ENCODE data around the gene MT4. TPM values are rescaled to one million over a fixed set of nuclear protein-coding genes. Genes with fewer than 3 reads are reported as not detected.
A peak's percentile ranks its signal among the peaks of the same experiment; 100 is the strongest.

The MT4 gene
- total RNA-seq, 1 donor from 2014 or later = not detected

DNA sequence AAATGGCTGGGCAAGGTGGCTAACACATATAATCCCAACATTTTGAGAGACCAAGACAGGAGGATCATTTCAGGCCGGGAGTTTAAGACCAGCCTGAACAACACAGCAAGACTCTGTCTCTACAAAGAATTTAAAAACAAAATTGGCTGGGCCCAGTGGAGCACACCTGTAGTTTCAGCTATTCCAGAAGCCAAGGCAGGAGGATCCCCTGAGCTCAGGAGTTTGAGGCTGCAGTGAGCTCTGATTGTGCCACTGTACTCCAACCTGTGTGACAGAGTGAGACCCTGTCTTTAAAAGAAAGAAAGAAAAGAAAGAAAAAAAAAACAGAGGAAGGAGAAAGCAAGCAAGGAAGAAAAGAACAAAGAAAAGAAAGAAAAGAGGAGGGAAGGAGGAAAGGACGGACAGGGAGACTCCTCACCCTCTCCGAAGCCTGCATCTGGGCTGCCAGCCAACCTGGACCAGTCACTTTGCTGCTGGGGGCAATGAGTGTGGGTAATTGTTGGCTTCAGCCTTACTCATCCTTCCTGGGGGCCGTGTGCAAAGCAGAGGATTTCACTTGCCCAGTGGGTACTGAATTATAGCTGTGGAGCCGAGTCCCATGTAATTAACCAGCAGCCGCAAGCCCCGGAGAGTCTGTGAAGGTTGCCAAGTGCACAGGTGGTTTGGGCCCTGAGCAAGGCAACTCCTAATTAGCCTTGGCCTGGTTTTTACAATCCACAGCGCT is 6.7 kb upstream of the MT4 start:
- H3K36me3 ChIP-seq = no peaks in the 10 kb centered on the region
- no peaks in the 10 kb centered on the region for H3K4me1 ChIP-seq
- no peaks in the 10 kb centered on the region for H3F3A ChIP-seq (ENCODE audit: low read depth)
- H3K9ac ChIP-seq = no peak overlapping the region
- H3K27me3 ChIP-seq = no peaks in the 10 kb centered on the region
- H3K27ac ChIP-seq = no peak overlapping the region
- H3K4me1 Mint-ChIP-seq = no peaks in the 10 kb centered on the region
- H3K4me3 ChIP-seq = no peak overlapping the region
- H4K20me1 ChIP-seq (ENCODE audit: low read depth) = no peaks in the 10 kb centered on the region
- no peak overlapping the region for H3K4me2 ChIP-seq
- H3K27me3 Mint-ChIP-seq (ENCODE audit: insufficient read depth, low read depth) = no peaks in the 10 kb centered on the region
- H3K79me2 ChIP-seq (ENCODE audit: low read depth) = no peaks in the 10 kb centered on the region
- H3K36me3 Mint-ChIP-seq = no peaks in the 10 kb centered on the region
- no peak overlapping the region for H3K27ac Mint-ChIP-seq
- no peaks in the 10 kb centered on the region for H3K9me3 Mint-ChIP-seq
- no peak for DNase-seq (ENCODE audit: low spot score)
- H3K9me3 ChIP-seq (ENCODE audit: low read depth) = no peaks in the 10 kb centered on the region
- no peak overlapping the region for H2AFZ ChIP-seq (replicated peaks)
- H3K4me3 Mint-ChIP-seq = no peak overlapping the region
- TF ChIP-seq EZH2 (IDR thresholded peaks at IDR 0.05) = no peak
- no peak for TF ChIP-seq EZH2phosphoT487 (IDR thresholded peaks at IDR 0.05)
- TF ChIP-seq, protein P1, sequence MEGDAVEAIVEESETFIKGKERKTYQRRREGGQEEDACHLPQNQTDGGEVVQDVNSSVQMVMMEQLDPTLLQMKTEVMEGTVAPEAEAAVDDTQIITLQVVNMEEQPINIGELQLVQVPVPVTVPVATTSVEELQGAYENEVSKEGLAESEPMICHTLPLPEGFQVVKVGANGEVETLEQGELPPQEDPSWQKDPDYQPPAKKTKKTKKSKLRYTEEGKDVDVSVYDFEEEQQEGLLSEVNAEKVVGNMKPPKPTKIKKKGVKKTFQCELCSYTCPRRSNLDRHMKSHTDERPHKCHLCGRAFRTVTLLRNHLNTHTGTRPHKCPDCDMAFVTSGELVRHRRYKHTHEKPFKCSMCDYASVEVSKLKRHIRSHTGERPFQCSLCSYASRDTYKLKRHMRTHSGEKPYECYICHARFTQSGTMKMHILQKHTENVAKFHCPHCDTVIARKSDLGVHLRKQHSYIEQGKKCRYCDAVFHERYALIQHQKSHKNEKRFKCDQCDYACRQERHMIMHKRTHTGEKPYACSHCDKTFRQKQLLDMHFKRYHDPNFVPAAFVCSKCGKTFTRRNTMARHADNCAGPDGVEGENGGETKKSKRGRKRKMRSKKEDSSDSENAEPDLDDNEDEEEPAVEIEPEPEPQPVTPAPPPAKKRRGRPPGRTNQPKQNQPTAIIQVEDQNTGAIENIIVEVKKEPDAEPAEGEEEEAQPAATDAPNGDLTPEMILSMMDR (IDR thresholded peaks at IDR 0.05) = no peak

- no peaks in the 10 kb centered on the region for H3K9me3 Mint-ChIP-seq
- Histone ChIP-seq H3K27me3 (no peaks in the 10 kb centered on the region), H3K79me2 (ENCODE audit: low read depth) (no peaks in the 10 kb centered on the region), H3F3A (ENCODE audit: low read depth) (no peaks in the 10 kb centered on the region), H3K9ac (no peak overlapping the region), H3K4me1 (no peaks in the 10 kb centered on the region), H3K36me3 (no peaks in the 10 kb centered on the region), H2AFZ (replicated peaks) (no peak overlapping the region), H3K4me2 (no peak overlapping the region), H3K9me3 (ENCODE audit: low read depth) (no peaks in the 10 kb centered on the region), H3K4me3 (no peak overlapping the region), H4K20me1 (ENCODE audit: low read depth) (no peaks in the 10 kb centered on the region), H3K27ac (no peak overlapping the region)
- H3K27ac Mint-ChIP-seq = peak overlapping the region; percentile 21
- H3K27me3 Mint-ChIP-seq (ENCODE audit: insufficient read depth, low read depth) = no peaks in the 10 kb centered on the region
- no peaks in the 10 kb centered on the region for H3K4me1 Mint-ChIP-seq
- TF ChIP-seq, protein P1 (IDR thresholded peaks at IDR 0.05) = no peak
- no peak for TF ChIP-seq EZH2 (IDR thresholded peaks at IDR 0.05)
- TF ChIP-seq EZH2phosphoT487 (IDR thresholded peaks at IDR 0.05) = no peak
- H3K4me3 Mint-ChIP-seq = no peak overlapping the region
- H3K36me3 Mint-ChIP-seq = no peaks in the 10 kb centered on the region
- DNase-seq (ENCODE audit: low spot score) = no peak
Observed at GRCh38 chr16:56559109-56559508, 5.8 kb upstream of the MT4 start.

DNA sequence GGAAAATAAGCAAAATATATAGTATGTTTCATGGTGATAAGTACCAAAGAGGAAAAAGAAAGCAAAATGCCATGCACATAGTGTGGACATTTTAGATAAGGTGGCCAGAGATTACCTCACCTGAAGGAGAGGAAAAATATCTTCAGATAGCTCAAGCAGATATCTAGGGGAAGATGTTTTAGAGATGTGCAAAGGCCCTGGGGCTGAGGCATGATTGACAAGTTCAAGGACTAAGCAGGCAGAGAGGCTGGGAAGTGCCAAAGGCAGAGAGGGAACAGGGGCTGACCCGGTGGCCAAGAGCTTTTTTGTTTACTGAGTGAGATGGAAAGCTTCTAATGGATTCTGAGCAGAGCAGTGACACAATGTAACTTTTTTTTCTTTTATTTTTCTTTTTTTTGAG is 4.4 kb upstream of the MT4 start:
- Histone ChIP-seq H3K4me2 (no peak overlapping the region), H3K4me3 (no peak overlapping the region), H4K20me1 (ENCODE audit: low read depth) (no peaks in the 10 kb centered on the region), H3K9me3 (ENCODE audit: low read depth) (no peaks in the 10 kb centered on the region), H3F3A (ENCODE audit: low read depth) (no peaks in the 10 kb centered on the region), H3K27me3 (no peaks in the 10 kb centered on the region), H3K4me1 (no peaks in the 10 kb centered on the region), H3K27ac (no peak overlapping the region), H2AFZ (replicated peaks) (no peak overlapping the region), H3K36me3 (no peaks in the 10 kb centered on the region), H3K79me2 (ENCODE audit: low read depth) (no peaks in the 10 kb centered on the region), H3K9ac (no peak overlapping the region)
- Mint-ChIP-seq H3K27ac (no peak overlapping the region), H3K4me3 (no peak overlapping the region), H3K4me1 (no peaks in the 10 kb centered on the region), H3K36me3 (no peaks in the 10 kb centered on the region), H3K9me3 (no peaks in the 10 kb centered on the region), H3K27me3 (ENCODE audit: insufficient read depth, low read depth) (peaks cover 2% of the 10 kb centered on the region)
- no peak for DNase-seq (ENCODE audit: low spot score)
- TF ChIP-seq EZH2phosphoT487 (IDR thresholded peaks at IDR 0.05) = no peak

DNA sequence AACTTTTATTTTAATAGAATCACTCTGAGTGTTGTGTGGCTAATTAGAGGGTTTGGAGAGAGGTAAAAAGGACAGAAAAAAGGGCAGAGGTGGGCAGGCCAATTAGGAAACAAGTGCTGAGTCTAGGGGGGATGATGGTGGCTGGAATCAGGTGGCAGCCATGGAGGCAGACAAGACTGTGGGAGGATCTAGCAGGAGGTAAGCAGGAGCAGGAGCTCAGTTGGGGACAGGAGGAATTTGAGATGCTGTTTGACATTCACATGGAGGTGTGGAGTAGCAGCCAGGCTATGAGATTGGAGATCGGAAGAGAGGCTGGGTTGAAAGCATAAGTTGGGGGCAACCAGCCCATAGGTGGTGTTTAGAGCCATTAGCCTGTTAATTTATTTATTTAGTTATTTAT is 3.7 kb upstream of the MT4 start:
- peaks cover 2% of the 10 kb centered on the region for H3K27me3 Mint-ChIP-seq (ENCODE audit: insufficient read depth, low read depth)
- Histone ChIP-seq H3K79me2 (ENCODE audit: low read depth) (no peaks in the 10 kb centered on the region), H2AFZ (replicated peaks) (no peak overlapping the region), H3K9ac (no peak overlapping the region), H3K4me1 (no peaks in the 10 kb centered on the region), H3K27ac (no peak overlapping the region), H3K9me3 (ENCODE audit: low read depth) (no peaks in the 10 kb centered on the region), H3K27me3 (no peaks in the 10 kb centered on the region), H3K4me3 (no peak overlapping the region), H3K36me3 (no peaks in the 10 kb centered on the region), H3K4me2 (no peak overlapping the region), H4K20me1 (ENCODE audit: low read depth) (no peaks in the 10 kb centered on the region), H3F3A (ENCODE audit: low read depth) (no peaks in the 10 kb centered on the region)
- TF ChIP-seq EZH2phosphoT487 (IDR thresholded peaks at IDR 0.05) (no peak), EZH2 (IDR thresholded peaks at IDR 0.05) (no peak)
- TF ChIP-seq, protein P1 (IDR thresholded peaks at IDR 0.05) = no peak
- DNase-seq (ENCODE audit: low spot score) = no peak
- H3K27ac Mint-ChIP-seq = peak overlapping the region; percentile 21
- H3K4me3 Mint-ChIP-seq = no peak overlapping the region
- no peaks in the 10 kb centered on the region for H3K36me3 Mint-ChIP-seq
- no peaks in the 10 kb centered on the region for H3K4me1 Mint-ChIP-seq
- no peaks in the 10 kb centered on the region for H3K9me3 Mint-ChIP-seq

All from neural progenitor cell (in vitro differentiated cells).